Activated naive CD4-positive, alpha-beta T cell treated with anti-CD3 and anti-CD28 coated beads, Interleukin-2, amount 50 U/mL, for 72 hours (primary cell): ENCODE results near the gene GUCA1A. TPM values are rescaled to one million over a fixed set of nuclear protein-coding genes. Genes with fewer than 3 reads are reported as not detected.

ENCODE experiments used
- ATAC-seq, 2 donors: fragments of 150-1000 bp; cut with Tn5 transposase; 2 replicates each; pipeline ENCODE4 v1.10.0; 2021; ENCODE audit warnings: mild to moderate bottlenecking in 2 of 2, moderate library complexity in 2 of 2
- DNase-seq, 2 donors: peaks; one replicate each; pipeline ENCODE4 v3.0.0; 2021 to 2022; ENCODE audit warnings: low spot score in 2 of 2
- H3K27ac Mint-ChIP-seq, 2 donors: one replicate each; pipeline ENCODE4 v1.8.0; 2022; ENCODE audit warnings: mild to moderate bottlenecking in 2 of 2, mixed read lengths in 2 of 2
- H3K36me3 Mint-ChIP-seq, 2 donors: one replicate each; pipeline ENCODE4 v1.8.0; 2022; ENCODE audit warnings: mixed read lengths in 2 of 2
- H3K9me3 Mint-ChIP-seq, 2 donors: one replicate each; pipeline ENCODE4 v1.8.0; 2022; ENCODE audit warnings: mixed read lengths in 2 of 2
- total RNA-seq, 2 donors: library from RNA; stranded (reverse); gene quantifications; one replicate each; pipeline ENCODE4 v1.2.3, GENCODE V29; 2022

Gene GUCA1A
- under 1 TPM; 0.14 to 0.37 TPM for total RNA-seq

- DNase-seq (no peak), ATAC-seq (no peak)
- H3K27ac Mint-ChIP-seq: no peak within 1 kb of the TSS
- H3K9me3 Mint-ChIP-seq: no peaks in the 10 kb centered on the region
- no peaks in the 10 kb centered on the region for H3K36me3 Mint-ChIP-seq
These were observed at the start of gene GUCA1A for GRCh38 chr6:42173101-42173500. Gene GUCA1A (plus strand): TSS chr6:42173364. CDS start chr6:42173614, 250 bp downstream.

GRCh38 chr6:42123379-42124103, 49.6 kb upstream of the GUCA1A start:
- Mint-ChIP-seq H3K27ac (peak overlapping the region in 1 of 2 donors; percentile 32), H3K36me3 (no peaks in the 10 kb centered on the region), H3K9me3 (no peaks in the 10 kb centered on the region)
- DNase-seq: no peak
- ATAC-seq: no peak

GRCh38 chr6:42124223-42124836, 48.8 kb upstream of the GUCA1A start:
- H3K9me3 Mint-ChIP-seq: no peaks in the 10 kb centered on the region
- H3K27ac Mint-ChIP-seq: peak overlapping the region in 1 of 2 donors; percentile 32
- ATAC-seq (no peak), DNase-seq (no peak)
- H3K36me3 Mint-ChIP-seq: no peaks in the 10 kb centered on the region

- no peak for ATAC-seq
- no peaks in the 10 kb centered on the region for H3K36me3 Mint-ChIP-seq
These were observed 47.9 kb upstream of the GUCA1A start for GRCh38 chr6:42125231-42125630.

GRCh38 chr6:42125663-42126062, 47.5 kb upstream of the GUCA1A start:
- Mint-ChIP-seq H3K36me3 (no peaks in the 10 kb centered on the region), H3K27ac (peak overlapping the region in 1 of 2 donors; percentile 22), H3K9me3 (no peaks in the 10 kb centered on the region)
- ATAC-seq (no peak), DNase-seq (no peak)

More at GRCh38 chr6:42125231-42125630, 47.9 kb upstream of the GUCA1A start:
- Mint-ChIP-seq H3K9me3 (no peaks in the 10 kb centered on the region), H3K27ac (peak overlapping the region in 1 of 2 donors; percentile 22)
- DNase-seq: no peak

- H3K27ac Mint-ChIP-seq: no peak overlapping the region
- ATAC-seq: no peak
- H3K9me3 Mint-ChIP-seq: no peaks in the 10 kb centered on the region
- DNase-seq: no peak
- H3K36me3 Mint-ChIP-seq: no peaks in the 10 kb centered on the region
These were observed 44.5 kb upstream of the GUCA1A start for GRCh38 chr6:42128460-42129359.

- Mint-ChIP-seq H3K27ac (no peak overlapping the region), H3K36me3 (no peaks in the 10 kb centered on the region), H3K9me3 (no peaks in the 10 kb centered on the region)
- no peak for ATAC-seq
- no peak for DNase-seq
These were observed 43.8 kb upstream of the GUCA1A start for GRCh38 chr6:42129360-42129676.

- Mint-ChIP-seq H3K36me3 (no peaks in the 10 kb centered on the region), H3K27ac (peak overlapping the region in 1 of 2 donors; percentile 84), H3K9me3 (no peaks in the 10 kb centered on the region)
- DNase-seq: no peak
- no peak for ATAC-seq
These were observed 41.6 kb upstream of the GUCA1A start for GRCh38 chr6:42131531-42131930.

- no peaks in the 10 kb centered on the region for H3K9me3 Mint-ChIP-seq
- H3K36me3 Mint-ChIP-seq: no peaks in the 10 kb centered on the region
- H3K27ac Mint-ChIP-seq: no peak overlapping the region
- no peak for DNase-seq
- ATAC-seq: no peak
These were observed 39.2 kb upstream of the GUCA1A start for GRCh38 chr6:42133926-42134325.

GRCh38 chr6:42135161-42135560, 38.0 kb upstream of the GUCA1A start:
- no peaks in the 10 kb centered on the region for H3K36me3 Mint-ChIP-seq
- DNase-seq (no peak), ATAC-seq (no peak)
- H3K9me3 Mint-ChIP-seq: no peaks in the 10 kb centered on the region
- no peak overlapping the region for H3K27ac Mint-ChIP-seq

GRCh38 chr6:42135722-42136121, 37.4 kb upstream of the GUCA1A start:
- ATAC-seq (no peak), DNase-seq (no peak)
- no peak overlapping the region for H3K27ac Mint-ChIP-seq
- H3K9me3 Mint-ChIP-seq: no peaks in the 10 kb centered on the region
- no peaks in the 10 kb centered on the region for H3K36me3 Mint-ChIP-seq

GRCh38 chr6:42136508-42137193, 36.5 kb upstream of the GUCA1A start:
- H3K9me3 Mint-ChIP-seq: no peaks in the 10 kb centered on the region
- peak overlapping the region; percentile 33 to 68 for H3K27ac Mint-ChIP-seq
- ATAC-seq (peak; percentile 88 to 90), DNase-seq (peak in 1 of 2 donors; percentile 21)
- H3K36me3 Mint-ChIP-seq: no peaks in the 10 kb centered on the region

GRCh38 chr6:42137194-42137753, 35.9 kb upstream of the GUCA1A start:
- H3K27ac Mint-ChIP-seq: peak overlapping the region in 1 of 2 donors; percentile 33
- H3K36me3 Mint-ChIP-seq: no peaks in the 10 kb centered on the region
- no peaks in the 10 kb centered on the region for H3K9me3 Mint-ChIP-seq
- DNase-seq: no peak
- ATAC-seq: no peak

GRCh38 chr6:42138190-42138589, 35.0 kb upstream of the GUCA1A start:
- no peak for DNase-seq
- H3K9me3 Mint-ChIP-seq: no peaks in the 10 kb centered on the region
- no peaks in the 10 kb centered on the region for H3K36me3 Mint-ChIP-seq
- no peak for ATAC-seq
- H3K27ac Mint-ChIP-seq: no peak overlapping the region

- DNase-seq: no peak
- H3K9me3 Mint-ChIP-seq: no peaks in the 10 kb centered on the region
- no peak for ATAC-seq
- H3K36me3 Mint-ChIP-seq: no peaks in the 10 kb centered on the region
- no peak overlapping the region for H3K27ac Mint-ChIP-seq
These were observed 34.2 kb upstream of the GUCA1A start for GRCh38 chr6:42138630-42139619.
